Measurements from ENCODE around the gene STAT5B. TPM values are rescaled to one million over a fixed set of nuclear protein-coding genes. Genes with fewer than 3 reads are reported as not detected.

The STAT5B gene
- total and polyA plus RNA-seq, 9 of the 15 experiments (the other 6 are each of a cell fraction or from before 2014, with no cell fraction given) = 20.8 to 176 (median 92.4) TPM

- TF ChIP-seq REST (IDR thresholded peaks at IDR 0.05; ENCODE audit: borderline replicate concordance) = peak; percentile 67; the same call in 1 of the 2 replicates
- TF ChIP-seq REST (CRISPR knock-in tag; IDR thresholded peaks at IDR 0.05; ENCODE audit: low read depth) = no peak
- peak; percentile 90 for TF ChIP-seq HLTF (IDR thresholded peaks at IDR 0.05)
- TF ChIP-seq RBM22 (IDR thresholded peaks at IDR 0.05; ENCODE audit: low read depth, low read length, poor library complexity, severe bottlenecking) = peak; percentile 39
- peak; percentile 25 for TF ChIP-seq ASH1L (IDR thresholded peaks at IDR 0.05; ENCODE audit: borderline replicate concordance, low read depth, partially characterized antibody)
- TF ChIP-seq GTF2F1 (IDR thresholded peaks at IDR 0.05; ENCODE audit: low read depth, low read length) = no peak
- 0 out of 2 replicates have a peak, but pooled peaks have one; percentile 59 for TF ChIP-seq CBFB (CRISPR knock-in tag; IDR thresholded peaks at IDR 0.05)
- TF ChIP-seq ZBTB11 (CRISPR knock-in tag; IDR thresholded peaks at IDR 0.05) = no peak
- TF ChIP-seq PHTF2 (CRISPR knock-in tag; IDR thresholded peaks at IDR 0.05) = no peak
- no peak for TF ChIP-seq NELFE (IDR thresholded peaks at IDR 0.05; ENCODE audit: insufficient read depth, insufficient read length)
- TF ChIP-seq NR3C1 (CRISPR knock-in tag; IDR thresholded peaks at IDR 0.05) = no peak
- peak; percentile 98 for TF ChIP-seq HDGF (IDR thresholded peaks at IDR 0.05)
- peak; percentile 87; the same call in 1 of the 2 replicates for TF ChIP-seq OTX1 (CRISPR knock-in tag; IDR thresholded peaks at IDR 0.05)
- peak; percentile 53 for TF ChIP-seq ZNF280A (IDR thresholded peaks at IDR 0.05; ENCODE audit: low read depth, partially characterized antibody)
Observed at GRCh38 chr17:42221886-42222745, 54.1 kb downstream of the STAT5B start (continued).

Data from K562 (cell line).